ENCODE data around the gene CDK15. TPM values are rescaled to one million over a fixed set of nuclear protein-coding genes. Genes with fewer than 3 reads are reported as not detected.
"Not testable (repeated sequence)": the region's sequence is repeated elsewhere in the genome, so short reads cannot be mapped to it uniquely, and the experiment has no call there.

CDK15 gene
- total RNA-seq, 3 donors from 2014 or later (not counting 1 experiment from before 2014, with no cell fraction given): 0.72 to 2.5 TPM; not detected in 1

DNA sequence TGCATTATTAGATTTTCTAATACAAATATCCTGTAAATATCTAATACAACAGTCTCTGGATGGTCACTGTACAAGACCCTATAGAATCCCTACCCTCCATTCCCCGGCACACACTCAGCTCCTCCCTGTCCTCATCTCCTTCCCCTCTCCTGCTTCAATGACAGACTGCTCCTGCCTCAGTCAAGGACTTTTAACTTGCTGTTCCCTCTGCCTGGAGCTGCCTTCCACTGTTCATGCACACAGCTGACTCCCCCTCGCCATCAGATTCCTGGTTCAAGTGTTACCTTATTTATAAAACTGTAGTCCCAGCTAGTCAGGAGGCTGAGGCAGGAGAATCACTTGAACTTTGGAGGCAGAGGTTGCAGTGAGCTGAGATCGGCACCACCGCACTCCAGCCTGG is 3.3 kb downstream of the CDK15 start:
- Mint-ChIP-seq H3K9me3 (no peaks in the 10 kb centered on the region), H3K27me3 (ENCODE audit: low read depth in 2 of 2) (peaks cover 12 to 43% of the 10 kb centered on the region in 2 donors), H3K27ac (no peak overlapping the region), H3K4me1 (no peaks in the 10 kb centered on the region), H3K36me3 (no peaks in the 10 kb centered on the region), H3K4me3 (no peak overlapping the region)
- no peaks in the 10 kb centered on the region for H3K9me3 ChIP-seq (ENCODE audit: control insufficient read depth, insufficient read depth, low read length)
- H3K36me3 ChIP-seq (ENCODE audit: control insufficient read depth, insufficient read depth, low read length): no peaks in the 10 kb centered on the region
- 94% methylated on average over 4 of the region's 4 CpGs for WGBS (ENCODE audit: insufficient coverage)
- no peak overlapping the region for H3K4me3 ChIP-seq (ENCODE audit: low read length)
- intact Hi-C loops (cut with micrococcal nuclease): no loop called here
- DNase-seq (no peak), ATAC-seq (no peak)
- TF ChIP-seq, protein P1, sequence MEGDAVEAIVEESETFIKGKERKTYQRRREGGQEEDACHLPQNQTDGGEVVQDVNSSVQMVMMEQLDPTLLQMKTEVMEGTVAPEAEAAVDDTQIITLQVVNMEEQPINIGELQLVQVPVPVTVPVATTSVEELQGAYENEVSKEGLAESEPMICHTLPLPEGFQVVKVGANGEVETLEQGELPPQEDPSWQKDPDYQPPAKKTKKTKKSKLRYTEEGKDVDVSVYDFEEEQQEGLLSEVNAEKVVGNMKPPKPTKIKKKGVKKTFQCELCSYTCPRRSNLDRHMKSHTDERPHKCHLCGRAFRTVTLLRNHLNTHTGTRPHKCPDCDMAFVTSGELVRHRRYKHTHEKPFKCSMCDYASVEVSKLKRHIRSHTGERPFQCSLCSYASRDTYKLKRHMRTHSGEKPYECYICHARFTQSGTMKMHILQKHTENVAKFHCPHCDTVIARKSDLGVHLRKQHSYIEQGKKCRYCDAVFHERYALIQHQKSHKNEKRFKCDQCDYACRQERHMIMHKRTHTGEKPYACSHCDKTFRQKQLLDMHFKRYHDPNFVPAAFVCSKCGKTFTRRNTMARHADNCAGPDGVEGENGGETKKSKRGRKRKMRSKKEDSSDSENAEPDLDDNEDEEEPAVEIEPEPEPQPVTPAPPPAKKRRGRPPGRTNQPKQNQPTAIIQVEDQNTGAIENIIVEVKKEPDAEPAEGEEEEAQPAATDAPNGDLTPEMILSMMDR (IDR thresholded peaks at IDR 0.05): no peak
- H3K4me1 ChIP-seq (ENCODE audit: control insufficient read depth, insufficient read depth, low read length): no peaks in the 10 kb centered on the region
- H3K27ac ChIP-seq (ENCODE audit: low read length): no peak overlapping the region
- peaks cover 5% of the 10 kb centered on the region for H3K27me3 ChIP-seq (ENCODE audit: control insufficient read depth, insufficient read depth, low read length)

DNA sequence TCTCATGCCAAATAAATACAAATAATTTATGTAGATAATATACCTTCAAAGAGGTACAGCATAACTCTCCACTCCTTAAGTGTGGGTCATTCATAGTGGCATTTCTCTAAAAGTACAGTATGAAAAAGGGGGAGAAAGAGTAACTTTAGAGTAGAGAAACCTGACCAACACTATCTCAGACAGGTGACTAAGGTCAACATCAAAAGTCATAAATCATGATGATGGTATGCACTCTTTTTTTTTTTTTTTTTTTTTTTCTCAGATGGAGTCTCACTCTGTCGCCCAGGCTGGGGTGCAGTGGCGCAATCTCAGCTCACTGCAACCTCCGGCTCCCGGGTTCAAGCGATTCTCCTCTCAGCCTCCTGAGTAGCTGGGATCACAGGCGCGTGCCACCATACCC is 4.3 kb downstream of the CDK15 start:
- DNase-seq; H3K4me1 Mint-ChIP-seq; H3K9me3 Mint-ChIP-seq; H3K27ac ChIP-seq (ENCODE audit: low read length); H3K4me1 ChIP-seq (ENCODE audit: control insufficient read depth, insufficient read depth, low read length); ATAC-seq; H3K36me3 Mint-ChIP-seq; intact Hi-C loops (cut with micrococcal nuclease); H3K4me3 ChIP-seq (ENCODE audit: low read length); H3K36me3 ChIP-seq (ENCODE audit: control insufficient read depth, insufficient read depth, low read length); H3K4me3 Mint-ChIP-seq; H3K27me3 ChIP-seq (ENCODE audit: control insufficient read depth, insufficient read depth, low read length); H3K9me3 ChIP-seq (ENCODE audit: control insufficient read depth, insufficient read depth, low read length); H3K27ac Mint-ChIP-seq: not testable (repeated sequence)
- H3K27me3 Mint-ChIP-seq (ENCODE audit: low read depth in 2 of 2): peaks cover 12 to 43% of the 10 kb centered on the region in 2 donors
- 95% methylated on average over 7 of the region's 7 CpGs for WGBS (ENCODE audit: insufficient coverage)

DNA sequence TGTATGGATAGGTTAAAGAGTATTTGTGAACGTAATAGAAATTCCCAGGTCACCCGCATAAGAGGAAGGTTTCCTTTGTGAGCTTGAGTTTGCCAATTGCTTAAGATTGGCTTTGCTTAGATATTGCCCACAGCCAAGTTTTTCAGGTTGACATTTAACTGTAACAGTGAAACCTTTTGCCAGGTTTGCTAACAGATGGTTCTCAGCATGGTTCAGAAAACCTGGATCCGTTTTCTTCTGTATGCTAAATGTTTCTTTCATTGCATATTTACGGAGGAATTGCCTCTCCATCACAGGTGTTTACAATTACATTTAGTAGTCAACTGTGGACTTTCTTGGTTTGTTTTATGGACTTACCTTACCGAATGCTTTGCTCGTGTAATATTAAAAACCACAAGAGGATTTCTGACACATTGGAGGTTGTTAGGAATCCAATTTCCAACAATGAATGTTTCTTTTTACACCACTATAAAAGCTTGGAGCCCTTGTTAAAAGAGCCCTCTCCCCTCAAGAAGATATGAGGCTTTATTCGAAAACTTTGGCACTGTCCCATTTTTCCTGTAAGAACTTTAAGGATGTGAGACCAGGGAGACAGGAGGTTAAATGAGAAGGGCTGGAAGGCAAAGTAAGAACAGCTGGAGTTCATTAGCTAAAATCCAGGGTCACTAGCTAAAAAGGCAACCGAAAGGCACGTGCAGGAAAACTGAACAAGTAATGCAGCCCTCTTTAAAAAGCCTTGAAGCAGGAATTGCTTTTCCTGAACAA is 7.8 kb downstream of the CDK15 start:
- no peak for DNase-seq
- TF ChIP-seq, protein P1 (IDR thresholded peaks at IDR 0.05): no peak
- 92% methylated on average over 6 of the region's 9 CpGs for WGBS (ENCODE audit: insufficient coverage)
- intact Hi-C loops (cut with micrococcal nuclease): no loop called here
- no peaks in the 10 kb centered on the region for H3K9me3 Mint-ChIP-seq
- Histone ChIP-seq H3K4me3 (ENCODE audit: low read length) (no peak overlapping the region), H3K27me3 (ENCODE audit: control insufficient read depth, insufficient read depth, low read length) (peaks cover 5% of the 10 kb centered on the region), H3K4me1 (ENCODE audit: control insufficient read depth, insufficient read depth, low read length) (no peaks in the 10 kb centered on the region), H3K36me3 (ENCODE audit: control insufficient read depth, insufficient read depth, low read length) (no peaks in the 10 kb centered on the region), H3K27ac (ENCODE audit: low read length) (no peak overlapping the region), H3K9me3 (ENCODE audit: control insufficient read depth, insufficient read depth, low read length) (no peaks in the 10 kb centered on the region)
- H3K36me3 Mint-ChIP-seq: no peaks in the 10 kb centered on the region
- peaks cover 7 to 36% of the 10 kb centered on the region in 2 donors for H3K27me3 Mint-ChIP-seq (ENCODE audit: low read depth in 2 of 2)
- H3K27ac Mint-ChIP-seq: no peak overlapping the region
- no peak for ATAC-seq
- no peaks in the 10 kb centered on the region for H3K4me1 Mint-ChIP-seq
- H3K4me3 Mint-ChIP-seq: no peak overlapping the region

DNA sequence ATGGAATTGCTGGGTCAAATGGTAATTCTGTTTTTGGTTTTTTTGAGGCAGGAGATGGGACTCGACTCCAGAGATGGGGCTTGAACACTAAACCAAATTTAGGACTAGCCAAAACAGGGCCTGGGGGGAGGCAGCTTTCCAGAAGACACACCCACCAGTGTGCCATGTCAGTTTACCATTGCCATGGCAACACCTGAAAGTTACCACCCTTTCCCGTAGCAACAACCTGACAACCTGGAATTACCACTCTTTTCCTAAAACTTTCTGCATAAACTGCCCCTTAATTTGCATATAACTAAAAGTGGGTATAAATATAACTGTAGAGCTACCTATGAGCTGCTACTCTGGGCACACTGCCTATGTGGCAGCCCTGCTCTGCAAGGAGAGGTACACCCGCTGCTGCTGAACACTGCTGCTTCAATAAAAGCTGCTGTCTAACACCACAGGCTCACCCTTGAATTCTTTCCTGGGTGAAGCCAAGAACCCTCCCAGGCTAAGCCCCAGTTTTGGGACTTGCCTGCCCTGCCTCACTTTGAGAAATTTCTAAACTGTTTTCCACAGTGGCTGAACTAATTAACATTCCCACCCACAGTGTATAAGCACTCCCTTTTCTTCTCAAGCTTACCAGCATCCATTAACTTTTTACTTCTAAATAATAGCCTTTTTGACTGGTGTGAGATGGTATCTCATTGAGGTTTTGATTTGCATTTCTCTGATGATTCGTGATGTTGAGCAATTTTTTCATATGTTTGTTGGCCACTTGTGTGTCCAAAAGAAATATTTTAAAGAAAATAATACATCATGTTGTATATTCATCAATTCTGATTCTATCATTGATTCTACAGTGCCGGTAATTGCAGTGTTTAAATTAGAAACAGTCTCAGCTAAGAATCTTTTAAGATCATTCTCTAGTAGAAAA is 10.6 kb downstream of the CDK15 start:
- Histone ChIP-seq H3K36me3 (ENCODE audit: control insufficient read depth, insufficient read depth, low read length) (no peaks in the 10 kb centered on the region), H3K4me3 (ENCODE audit: low read length) (no peak overlapping the region), H3K27ac (ENCODE audit: low read length) (no peak overlapping the region), H3K27me3 (ENCODE audit: control insufficient read depth, insufficient read depth, low read length) (peaks cover 5% of the 10 kb centered on the region), H3K4me1 (ENCODE audit: control insufficient read depth, insufficient read depth, low read length) (no peaks in the 10 kb centered on the region), H3K9me3 (ENCODE audit: control insufficient read depth, insufficient read depth, low read length) (no peaks in the 10 kb centered on the region)
- intact Hi-C loops (cut with micrococcal nuclease): no loop called here
- no peak overlapping the region for H3K27ac Mint-ChIP-seq
- H3K4me1 Mint-ChIP-seq: no peaks in the 10 kb centered on the region
- TF ChIP-seq, protein P1 (IDR thresholded peaks at IDR 0.05): no peak
- no peak for DNase-seq
- peaks cover 7 to 38% of the 10 kb centered on the region in 2 donors for H3K27me3 Mint-ChIP-seq (ENCODE audit: low read depth in 2 of 2)
- H3K36me3 Mint-ChIP-seq: no peaks in the 10 kb centered on the region
- H3K9me3 Mint-ChIP-seq: no peaks in the 10 kb centered on the region
- no peak for ATAC-seq
- H3K4me3 Mint-ChIP-seq: no peak overlapping the region
- WGBS (ENCODE audit: insufficient coverage): 88% methylated on average over 3 of the region's 5 CpGs

Measured in natural killer cell (primary cell).